Vagina (tissue), 2 donors: Measurements from ENCODE around the gene OLFML3.

Source experiments
- CTCF ChIP-seq, 3 experiments: fragments of 450-650 bp in 2 of 3; fragments of 200-600 bp in 1 of 3; sonication (generic) in 1 of 3; IDR thresholded peaks; one replicate each; pipeline ENCODE4 v1.5.1; 2017 to 2019; ENCODE audit warnings: antibody characterized with exemption in 3 of 3, mild to moderate bottlenecking in 2 of 3, moderate library complexity in 2 of 3
- POLR2A ChIP-seq, 2 donors: fragments of 450-650 bp; IDR thresholded peaks; one replicate each; pipeline ENCODE4 v1.6.1; 2017; ENCODE audit warnings: antibody characterized with exemption in 2 of 2, mild to moderate bottlenecking in 2 of 2, moderate library complexity in 2 of 2
- POLR2AphosphoS5 ChIP-seq, 2 donors: sonication (generic); formaldehyde crosslinking; IDR thresholded peaks; one replicate each; pipeline ENCODE4 v1.9.0; 2017; ENCODE audit warnings: antibody characterized with exemption in 2 of 2, mild to moderate bottlenecking in 2 of 2, low read depth in 1 of 2; ENCODE audit not compliant: insufficient read depth in 1 of 2

DNA sequence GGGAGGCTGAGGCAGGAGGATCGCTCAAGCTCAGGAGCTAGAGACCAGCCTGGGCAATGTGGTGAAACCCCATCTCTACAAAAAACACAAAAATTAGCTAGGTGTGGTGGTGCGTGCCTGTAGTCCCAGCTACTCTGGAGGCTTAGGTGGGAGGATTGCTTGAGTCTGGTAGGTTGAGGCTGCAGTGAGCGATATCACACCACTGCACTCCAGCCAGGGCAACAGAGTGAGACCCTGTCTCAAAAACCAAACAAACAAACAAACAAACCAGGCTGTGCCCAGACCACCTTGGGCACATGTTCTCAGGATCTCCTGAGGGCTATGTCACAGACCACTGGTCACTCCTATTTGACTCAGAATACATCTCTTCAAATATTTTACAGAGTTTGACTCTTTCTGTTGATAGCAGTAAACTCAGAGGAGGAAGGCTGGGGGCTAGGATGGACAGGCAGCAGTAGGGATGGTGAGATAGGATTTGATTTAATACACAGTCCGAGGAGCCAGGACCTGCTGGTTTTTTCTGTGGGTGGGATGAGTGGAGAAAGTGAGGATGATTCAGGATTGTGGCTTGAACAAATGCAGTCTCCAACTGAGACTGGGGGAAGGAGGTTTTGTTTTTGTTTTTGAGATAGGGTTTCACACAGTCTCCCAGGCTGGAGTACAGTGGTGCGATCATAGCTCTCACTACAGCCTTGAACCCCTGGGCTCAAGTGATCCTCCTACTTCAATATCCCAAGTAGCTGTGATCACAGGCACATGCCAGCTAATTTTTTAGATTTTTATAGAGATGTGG, 46.5 kb downstream of the OLFML3 start:
- TF ChIP-seq CTCF (IDR thresholded peaks at IDR 0.05) (no peak), POLR2A (IDR thresholded peaks at IDR 0.05) (no peak), POLR2AphosphoS5 (IDR thresholded peaks at IDR 0.05; ENCODE audit: insufficient read depth in 1 of 2, low read depth in 1 of 2) (no peak)
